NCI-H2196 (cell line): Measurements from ENCODE around the gene CACNA1G.

Experiments
- DNase-seq: peaks from one replicate; lab custom pipeline; 2025; ENCODE audit not compliant: unreplicated experiment; lab: John Stamatoyannopoulos, UW

CACNA1G gene

GRCh38 chr17:50547035-50547735 lies 13.3 kb upstream of the CACNA1G start, which contains the start of gene SPATA20:
TSS of gene SPATA20 (plus strand) at chr17:50547174. CDS start at chr17:50547209, 35 bp downstream.
- peak; percentile 93 for DNase-seq

GRCh38 chr17:50547736-50548083 lies 12.8 kb upstream of the CACNA1G start:
- no peak for DNase-seq

GRCh38 chr17:50548831-50549230 lies 11.7 kb upstream of the CACNA1G start:
- no peak for DNase-seq

- DNase-seq = no peak
Observed at GRCh38 chr17:50549256-50549941, 11.1 kb upstream of the CACNA1G start.

GRCh38 chr17:50549969-50550368 lies 10.5 kb upstream of the CACNA1G start:
- no peak for DNase-seq

- DNase-seq = peak; percentile 84
Observed at GRCh38 chr17:50550661-50551432, 9.7 kb upstream of the CACNA1G start.

GRCh38 chr17:50551433-50551815 lies 9.1 kb upstream of the CACNA1G start:
- no peak for DNase-seq

- no peak for DNase-seq
Observed at GRCh38 chr17:50551884-50552283, 8.6 kb upstream of the CACNA1G start.

- DNase-seq = no peak
Observed at GRCh38 chr17:50554201-50554600, 6.3 kb upstream of the CACNA1G start.

GRCh38 chr17:50556803-50557202 lies 3.7 kb upstream of the CACNA1G start:
- peak; percentile 92 for DNase-seq

GRCh38 chr17:50557630-50558029 lies 2.9 kb upstream of the CACNA1G start:
- no peak for DNase-seq

- DNase-seq = no peak
Observed at GRCh38 chr17:50558091-50558490, 2.4 kb upstream of the CACNA1G start.

- no peak for DNase-seq
Observed at GRCh38 chr17:50558581-50558940, 2.0 kb upstream of the CACNA1G start.

- no peak for DNase-seq
Observed at GRCh38 chr17:50558941-50559614, 1.4 kb upstream of the CACNA1G start.

- no peak for DNase-seq
Observed at GRCh38 chr17:50559674-50560184, 786 bp upstream of the CACNA1G start.

- no peak for DNase-seq
Observed at GRCh38 chr17:50560931-50561745, 623 bp downstream of the CACNA1G start.

GRCh38 chr17:50561746-50562141 lies 1.2 kb downstream of the CACNA1G start:
- no peak for DNase-seq

- no peak for DNase-seq
Observed at GRCh38 chr17:50562242-50563091, 2.0 kb downstream of the CACNA1G start.

GRCh38 chr17:50563092-50563511 lies 2.6 kb downstream of the CACNA1G start:
- DNase-seq = no peak
